G401.6 (cell line): ENCODE measurements around the gene TBC1D24.
"Not testable (repeated sequence)": the region's sequence is repeated elsewhere in the genome, so short reads cannot be mapped to it uniquely, and the experiment has no call there.

ENCODE experiments used
- FAIRE-seq: peaks from 2 replicates; lab custom pipeline; 2012; peaks lifted over from hg19 to GRCh38; lab: Jason Lieb, UNC

TBC1D24 gene

GRCh38 chr16:2469399-2470233 lies 5.3 kb upstream of the TBC1D24 start:
- FAIRE-seq = no peak

- no peak for FAIRE-seq
Measured at GRCh38 chr16:2470234-2470601, 4.7 kb upstream of the TBC1D24 start.

- peak; percentile 23 for FAIRE-seq
Measured at GRCh38 chr16:2470603-2471015, 4.3 kb upstream of the TBC1D24 start.

- no peak for FAIRE-seq
Measured at GRCh38 chr16:2471016-2471652, 3.8 kb upstream of the TBC1D24 start, which contains the start of gene NTN3. TSS of gene NTN3 (plus strand) at chr16:2471297. CDS start at chr16:2471702, 405 bp downstream.

GRCh38 chr16:2471653-2472487 lies 3.1 kb upstream of the TBC1D24 start:
- no peak for FAIRE-seq

- FAIRE-seq = no peak
Measured at GRCh38 chr16:2472488-2472864, 2.5 kb upstream of the TBC1D24 start.

- no peak for FAIRE-seq
Measured at GRCh38 chr16:2472885-2473445, 2.0 kb upstream of the TBC1D24 start.

- FAIRE-seq = no peak
Measured at GRCh38 chr16:2473446-2473926, 1.4 kb upstream of the TBC1D24 start.

GRCh38 chr16:2473999-2474876 lies 689 bp upstream of the TBC1D24 start:
- no peak for FAIRE-seq

GRCh38 chr16:2475413-2476344 lies 752 bp downstream of the TBC1D24 start:
- FAIRE-seq = no peak

- no peak for FAIRE-seq
Measured at GRCh38 chr16:2476345-2476720, 1.4 kb downstream of the TBC1D24 start.

- FAIRE-seq = no peak
Measured at GRCh38 chr16:2476741-2477140, 1.8 kb downstream of the TBC1D24 start.

- no peak for FAIRE-seq
Measured at GRCh38 chr16:2477327-2477726, 2.4 kb downstream of the TBC1D24 start.

GRCh38 chr16:2478279-2478678 lies 3.4 kb downstream of the TBC1D24 start:
- no peak for FAIRE-seq

- not testable (repeated sequence) for FAIRE-seq
Measured at GRCh38 chr16:2479996-2480395, 5.1 kb downstream of the TBC1D24 start.

GRCh38 chr16:2480948-2481347 lies 6.0 kb downstream of the TBC1D24 start:
- FAIRE-seq = no peak

- FAIRE-seq = no peak
Measured at GRCh38 chr16:2481676-2482075, 6.7 kb downstream of the TBC1D24 start.

- no peak for FAIRE-seq
Measured at GRCh38 chr16:2482249-2482648, 7.3 kb downstream of the TBC1D24 start.

- FAIRE-seq = no peak
Measured at GRCh38 chr16:2482708-2483534, 8.0 kb downstream of the TBC1D24 start.
